GM10266 (cell line): Measurements from ENCODE around the gene ZG16.
"Not testable (repeated sequence)": the region's sequence is repeated elsewhere in the genome, so short reads cannot be mapped to it uniquely, and the experiment has no call there.

Source experiments
- DNase-seq: peaks from one replicate; pipeline ENCODE4 v3.0.0; 2012; ENCODE audit errors: extremely low spot score
- CTCF ChIP-seq: IDR thresholded peaks from 2 replicates; pipeline ENCODE4 v1.5.1; 2012; ENCODE audit warnings: mild to moderate bottlenecking, low read depth; ENCODE audit not compliant: control insufficient read depth, insufficient read depth; ENCODE audit errors: missing control alignments

The ZG16 gene

DNA sequence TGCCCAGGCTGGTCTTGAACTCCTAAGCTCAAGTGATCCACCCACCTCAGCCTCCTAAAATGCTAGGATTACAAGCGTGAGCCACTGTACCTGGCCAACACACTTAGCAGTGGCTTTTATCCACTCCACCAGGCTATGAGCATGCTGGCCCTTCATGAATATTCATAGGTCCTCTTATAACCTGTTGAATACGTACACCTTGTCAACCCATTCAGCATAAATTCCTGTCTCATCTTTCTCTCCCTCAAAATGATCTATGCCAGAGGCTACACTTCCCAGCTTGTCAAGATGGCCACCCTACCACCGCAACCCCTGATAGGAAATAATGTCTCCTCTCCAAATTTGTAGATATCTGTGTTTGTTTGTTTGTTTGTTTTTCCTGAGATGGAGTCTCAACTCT, 11.0 kb upstream of the ZG16 start:
- TF ChIP-seq CTCF = no peak
- DNase-seq = no peak

GRCh38 chr16:29769507-29769906, 8.5 kb upstream of the ZG16 start:
- TF ChIP-seq CTCF = no peak
- no peak for DNase-seq

GRCh38 chr16:29770250-29770929, 7.7 kb upstream of the ZG16 start:
- TF ChIP-seq CTCF = no peak
- no peak for DNase-seq

DNA sequence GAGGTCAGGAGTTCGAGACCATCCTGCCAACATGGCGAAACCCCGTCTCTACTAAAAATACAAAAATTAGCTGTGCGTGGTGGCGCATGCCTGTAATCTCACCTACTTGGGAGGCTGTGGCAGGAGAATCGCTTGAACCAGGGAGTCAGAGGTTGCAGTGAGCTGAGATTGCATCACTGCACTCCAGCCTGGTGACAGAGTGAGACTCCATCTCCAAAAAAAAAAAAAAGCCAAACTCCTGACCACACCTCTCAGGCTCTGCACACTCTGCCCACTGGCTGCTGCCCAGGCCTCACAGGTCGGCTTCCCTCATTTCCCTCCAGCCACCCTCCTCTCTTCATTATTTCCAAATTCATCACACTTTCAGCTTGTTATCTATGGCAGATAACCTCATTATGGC, 5.7 kb upstream of the ZG16 start:
- DNase-seq = not testable (repeated sequence)

- TF ChIP-seq CTCF = no peak
Measured at GRCh38 chr16:29774730-29775129, 3.3 kb upstream of the ZG16 start.

GRCh38 chr16:29775742-29776408, 2.2 kb upstream of the ZG16 start:
- no peak for DNase-seq

More at GRCh38 chr16:29774730-29775129, 3.3 kb upstream of the ZG16 start:
- DNase-seq = no peak

GRCh38 chr16:29779474-29779873, 1.4 kb downstream of the ZG16 start:
- DNase-seq = no peak
- TF ChIP-seq CTCF = no peak

More at GRCh38 chr16:29775742-29776408, 2.2 kb upstream of the ZG16 start:
- no peak for TF ChIP-seq CTCF

- not testable (repeated sequence) for DNase-seq
Measured at GRCh38 chr16:29783094-29783953, 5.3 kb downstream of the ZG16 start.
